Lower leg skin (tissue), 4 donors: Measurements from ENCODE around the gene MT1M. TPM values are rescaled to one million over a fixed set of nuclear protein-coding genes. Genes with fewer than 3 reads are reported as not detected.

Experiments
- DNase-seq, 2 donors: peaks; one replicate each; pipeline ENCODE4 v3.0.0-alpha.2; 2019; ENCODE audit warnings: low spot score in 2 of 2
- H3K4me3 ChIP-seq: fragments of 200-600 bp; sonication (generic); 2 replicates; pipeline ENCODE4 v1.5.1; 2017; ENCODE audit warnings: mild to moderate bottlenecking, low read depth; ENCODE audit not compliant: poor library complexity, severe bottlenecking
- CTCF ChIP-seq, 3 donors: fragments of 450-650 bp; IDR thresholded peaks; one replicate each; pipeline ENCODE4 v1.5.1; 2016; ENCODE audit warnings: antibody characterized with exemption in 3 of 3, mild to moderate bottlenecking in 3 of 3, moderate library complexity in 2 of 3
- POLR2A ChIP-seq, 2 donors: fragments of 450-650 bp; IDR thresholded peaks; one replicate each; pipeline ENCODE4 v1.6.1; 2016 to 2017; ENCODE audit warnings: antibody characterized with exemption in 2 of 2, mild to moderate bottlenecking in 1 of 2, moderate library complexity in 1 of 2
- WGBS, 2 donors: methylation state at CpG; one replicate each; pipeline ENCODE4 v1.1.5; 2018; 5-methylcytosine and 5-hydroxymethylcytosine counted together
- intact Hi-C: fragments of 100-400 bp; cut with DNase I; formaldehyde crosslinking; loops from one replicate; pipeline ENCODE4 v1.15.0; 2023; ENCODE audit warnings: low total_unique reads
- total RNA-seq, 4 donors: library from RNA; depleted of rRNA; stranded (reverse); fragments of >200 nt; gene quantifications; one replicate each; pipeline ENCODE4 v1.1.0, GENCODE V29; 2016

MT1M gene
- total RNA-seq, 4 donors from 2014 or later = 14.1 to 29.7 (median 17.1) TPM

DNA sequence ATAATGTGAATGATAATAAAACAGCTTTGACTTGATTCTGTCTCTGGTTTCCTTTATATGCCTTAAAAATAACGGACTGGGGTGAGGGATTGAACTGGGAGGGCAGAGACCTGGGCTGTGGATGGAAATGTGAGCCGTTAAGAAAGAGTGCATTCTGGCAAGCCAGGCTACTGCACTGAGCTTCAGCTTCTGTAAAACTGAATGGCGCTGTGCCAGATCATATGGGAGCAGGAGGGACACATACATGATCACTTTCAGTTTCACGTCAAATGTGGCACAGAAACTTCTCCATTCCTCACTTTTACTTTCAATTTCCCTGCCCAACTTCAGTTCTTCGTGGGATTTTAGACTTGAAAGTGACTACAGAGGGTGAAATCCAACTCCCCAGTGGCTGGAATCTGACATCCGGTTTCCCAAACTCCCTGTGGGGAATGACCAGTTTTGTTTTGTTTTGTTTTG lies 23.0 kb upstream of the MT1M start:
- H3K4me3 ChIP-seq = peak overlapping the region; percentile 67
- TF ChIP-seq CTCF (IDR thresholded peaks at IDR 0.05) = no peak
- no peak for TF ChIP-seq POLR2A (IDR thresholded peaks at IDR 0.05)
- 0 to 1% methylated on average over 6 of the region's 6 CpGs for WGBS, 2 donors
- intact Hi-C loops = loop anchor here (10.0 kb wide), 2 partner anchors 75 to 95 kb away; partner anchors contain the start of gene MT1X
- DNase-seq = peak in 1 of 2 donors; percentile 79

GRCh38 chr16:56610017-56610608 lies 22.3 kb upstream of the MT1M start:
- 4 to 7% methylated on average over 10 of the region's 10 CpGs for WGBS, 2 donors
- H3K4me3 ChIP-seq = no peak overlapping the region
- intact Hi-C loops = no loop called here
- no peak for TF ChIP-seq POLR2A (IDR thresholded peaks at IDR 0.05)
- TF ChIP-seq CTCF (IDR thresholded peaks at IDR 0.05) = no peak
- DNase-seq = peak in 1 of 2 donors; percentile 78

DNA sequence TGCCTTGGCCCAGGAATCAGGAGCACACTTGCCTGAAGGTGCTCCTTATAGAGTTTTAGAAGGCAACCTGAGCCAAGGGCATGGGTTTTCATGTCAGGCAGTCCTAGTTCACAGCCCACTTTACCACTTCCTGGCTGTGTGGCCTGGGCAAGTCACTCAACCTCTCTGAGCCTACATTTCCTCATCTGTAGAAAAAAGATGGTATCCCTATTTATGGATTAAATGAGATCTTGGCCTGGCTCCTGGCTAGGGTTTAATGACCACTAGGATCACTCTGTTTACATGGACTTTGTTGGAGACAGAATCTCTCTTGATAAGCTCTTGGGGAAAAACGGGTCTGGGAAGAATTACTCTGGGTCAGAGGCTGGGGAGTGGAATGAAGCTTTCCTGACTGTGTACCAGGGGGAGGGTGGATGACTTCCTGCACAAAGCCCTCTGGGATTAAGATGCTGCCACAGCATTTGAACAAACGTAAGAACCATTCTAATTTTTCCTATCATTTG lies 21.8 kb upstream of the MT1M start:
- H3K4me3 ChIP-seq = no peak overlapping the region
- TF ChIP-seq POLR2A (IDR thresholded peaks at IDR 0.05) (no peak), CTCF (IDR thresholded peaks at IDR 0.05) (no peak)
- intact Hi-C loops = no loop called here
- DNase-seq = no peak
- WGBS, 2 donors = 19 to 24% methylated on average over 2 of the region's 2 CpGs

- intact Hi-C loops = no loop called here
- no peak for DNase-seq
- H3K4me3 ChIP-seq = no peak overlapping the region
- TF ChIP-seq CTCF (IDR thresholded peaks at IDR 0.05) (no peak), POLR2A (IDR thresholded peaks at IDR 0.05) (no peak)
- 56 to 69% methylated on average over 2 of the region's 2 CpGs for WGBS, 2 donors
Measured at GRCh38 chr16:56611281-56611833, 21.1 kb upstream of the MT1M start.

GRCh38 chr16:56613706-56614105 lies 18.8 kb upstream of the MT1M start:
- H3K4me3 ChIP-seq = no peak overlapping the region
- DNase-seq = no peak
- TF ChIP-seq CTCF (IDR thresholded peaks at IDR 0.05) (no peak), POLR2A (IDR thresholded peaks at IDR 0.05) (no peak)
- intact Hi-C loops = no loop called here
